ENCODE measurements around the gene TOMM20.
"Not testable (repeated sequence)": the region's sequence is repeated elsewhere in the genome, so short reads cannot be mapped to it uniquely, and the experiment has no call there.

DNA sequence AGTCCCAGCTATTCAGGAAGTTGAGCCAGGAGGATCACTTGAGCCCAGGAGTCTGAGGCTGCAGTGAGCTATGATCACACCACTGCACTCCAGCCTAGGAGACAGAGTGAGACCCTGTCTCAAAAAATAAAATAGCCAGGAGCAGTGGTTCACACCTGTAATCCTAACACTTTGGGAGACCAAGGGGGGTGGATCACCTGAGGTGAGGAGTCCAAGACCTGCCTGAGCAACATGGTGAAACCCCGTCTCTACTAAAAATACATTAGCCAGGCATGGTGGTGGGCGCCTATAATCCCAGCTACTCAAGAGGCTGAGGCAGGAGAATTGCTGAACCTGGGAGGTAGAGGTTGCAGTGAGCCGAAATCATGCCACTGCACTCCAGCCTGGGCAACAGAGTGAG is 56.1 kb downstream of the TOMM20 start:
- TF ChIP-seq CTCF, POLR2A (IDR thresholded peaks at IDR 0.05): not testable (repeated sequence)

All from testis (tissue), 2 donors.